LoVo (cell line): Measurements from ENCODE around the gene WARS2.
"Not testable (repeated sequence)": the region's sequence is repeated elsewhere in the genome, so short reads cannot be mapped to it uniquely, and the experiment has no call there.

Source experiments
- DNase-seq: peaks from one replicate; pipeline ENCODE4 v3.0.0-alpha.2; 2016; ENCODE audit warnings: low spot score

The WARS2 gene

DNA sequence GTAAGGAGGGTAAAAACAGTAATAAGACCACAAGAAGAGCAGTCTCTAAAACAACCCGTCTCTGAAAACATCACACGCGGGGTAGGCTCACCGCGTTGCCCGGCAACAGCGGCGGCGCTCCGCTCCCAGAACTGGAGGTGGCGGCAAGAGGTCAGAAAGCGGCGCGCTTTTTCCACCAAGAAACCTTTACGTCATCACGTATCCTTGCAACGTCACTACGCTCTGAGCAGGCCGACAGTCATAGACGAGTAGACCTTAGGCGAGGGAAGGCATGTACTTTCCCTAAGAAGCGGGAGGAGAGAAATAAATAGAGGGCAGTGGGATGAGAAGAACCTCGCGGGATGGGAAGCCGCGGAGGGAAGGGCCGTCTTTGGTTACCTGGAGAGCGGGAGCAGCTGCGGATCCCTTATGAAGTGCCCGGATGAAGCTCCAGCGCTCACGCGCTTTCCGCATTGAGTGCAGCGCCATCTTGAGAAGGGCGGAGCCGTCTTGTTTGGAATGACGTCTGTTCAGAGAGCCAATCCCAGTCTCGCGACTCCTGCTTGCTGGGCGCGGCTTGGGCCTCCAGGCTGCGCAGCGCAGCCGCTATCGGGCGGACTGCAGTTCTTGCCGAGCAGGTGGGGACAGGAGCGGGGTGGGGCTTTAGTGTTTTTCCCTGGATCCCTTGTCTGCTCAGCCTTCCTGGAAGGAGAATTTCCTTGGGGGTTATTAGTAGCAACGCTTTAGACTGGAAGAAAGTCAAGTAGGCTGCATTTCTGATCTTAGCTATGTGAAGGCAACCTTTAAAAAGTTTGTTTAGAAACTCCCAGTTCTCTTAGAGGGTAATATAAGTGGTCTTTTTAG, at the start of gene WARS2:
WARS2 (minus strand) TSS at position 477 of the 843 bp plus-strand sequence; CDS start at position 468, 9 bp downstream.
- peak; percentile 98 for DNase-seq

DNA sequence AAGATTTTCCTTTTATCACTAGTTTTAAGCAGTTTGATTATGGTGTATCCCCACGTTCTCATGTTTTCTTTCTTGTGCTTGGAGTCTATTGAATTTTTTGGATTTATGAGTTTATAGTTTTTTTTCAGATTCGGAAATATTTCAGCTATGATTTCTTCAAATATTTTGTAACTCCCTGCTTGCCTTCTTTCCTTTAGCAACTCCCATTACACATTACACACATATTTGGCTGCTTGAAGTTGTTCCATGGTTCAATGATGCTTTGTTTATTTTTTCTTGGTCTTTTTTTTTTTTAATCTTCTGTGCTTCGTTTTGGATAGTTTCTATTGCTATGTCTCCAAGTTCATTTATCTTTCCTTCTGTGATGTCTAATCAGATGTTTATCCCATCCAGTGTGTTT, 48.5 kb upstream of the WARS2 start:
- DNase-seq = no peak

DNA sequence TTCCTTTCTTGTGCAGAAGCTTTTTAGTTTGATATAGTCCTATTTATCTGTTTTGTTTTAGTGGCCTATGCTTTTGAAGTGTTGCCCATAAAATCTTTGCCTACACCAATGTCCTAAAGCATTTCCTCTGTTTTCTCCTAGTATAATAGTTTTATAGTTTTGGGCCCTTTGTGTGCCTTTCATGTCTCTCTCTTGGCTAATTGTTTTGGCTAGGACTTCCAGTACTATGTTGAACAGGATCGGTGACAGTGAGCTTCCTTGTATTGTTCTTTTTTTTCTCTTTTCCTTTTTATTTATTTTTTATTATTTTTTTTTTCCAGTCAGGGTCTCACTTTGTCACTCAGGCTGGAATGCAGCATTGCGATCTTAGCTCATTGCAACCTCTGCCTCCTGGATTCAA, 47.0 kb upstream of the WARS2 start:
- DNase-seq = no peak

DNA sequence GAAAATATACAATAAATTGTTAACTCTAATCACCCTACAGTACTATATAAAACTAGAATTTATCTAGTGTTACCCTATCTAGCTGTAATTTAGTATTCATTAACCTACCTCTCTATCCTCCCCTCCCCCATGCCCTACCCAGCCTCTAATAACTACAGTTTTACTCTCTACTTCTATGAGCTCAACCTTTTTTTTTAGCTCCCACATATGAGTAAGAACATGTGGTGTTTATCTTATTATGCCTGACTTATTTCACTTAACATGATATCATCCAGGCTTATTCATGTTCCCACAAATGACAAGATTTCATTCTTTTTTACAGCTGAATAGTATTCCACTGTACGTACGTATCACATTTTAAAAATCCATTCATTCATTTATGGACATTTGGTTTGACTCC, 46.0 kb upstream of the WARS2 start:
- no peak for DNase-seq

DNA sequence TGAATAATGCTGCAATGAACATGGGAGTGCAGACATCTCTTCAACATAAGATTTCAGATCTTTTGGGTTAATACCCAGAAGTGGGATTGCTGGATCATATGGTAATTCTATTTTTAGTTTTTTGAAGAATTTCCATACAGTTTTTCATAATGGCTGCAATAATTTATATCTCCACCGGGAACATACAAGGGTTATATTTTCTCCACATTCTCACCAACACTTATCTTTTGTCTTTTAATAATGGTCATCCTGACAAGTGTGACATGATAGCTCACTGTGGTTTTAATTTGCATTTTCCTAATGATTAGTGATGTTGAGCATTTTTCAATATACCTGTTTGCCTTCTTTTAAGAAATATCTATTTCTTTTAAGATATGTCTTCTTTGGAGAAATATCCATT, 44.5 kb upstream of the WARS2 start:
- no peak for DNase-seq

DNA sequence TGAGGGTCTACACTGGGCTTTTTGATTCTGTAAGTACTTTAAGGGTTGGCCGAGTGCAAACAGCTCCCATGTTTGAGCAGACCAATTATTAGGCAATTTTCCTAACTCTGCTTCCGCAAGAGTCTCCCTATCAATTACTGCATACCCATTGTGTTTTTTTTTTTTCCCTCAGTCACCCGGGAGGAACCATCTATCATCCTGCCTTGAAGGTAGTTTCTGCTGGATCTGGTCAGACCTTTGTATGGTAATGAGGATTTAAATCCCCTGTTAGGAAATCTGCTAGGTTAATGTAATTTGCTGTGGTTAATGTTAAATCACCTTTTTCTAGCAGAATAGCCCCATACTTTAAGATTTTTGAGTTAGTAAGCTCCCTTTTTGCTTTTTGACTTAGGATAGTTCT, 40.8 kb upstream of the WARS2 start:
- DNase-seq = no peak

DNA sequence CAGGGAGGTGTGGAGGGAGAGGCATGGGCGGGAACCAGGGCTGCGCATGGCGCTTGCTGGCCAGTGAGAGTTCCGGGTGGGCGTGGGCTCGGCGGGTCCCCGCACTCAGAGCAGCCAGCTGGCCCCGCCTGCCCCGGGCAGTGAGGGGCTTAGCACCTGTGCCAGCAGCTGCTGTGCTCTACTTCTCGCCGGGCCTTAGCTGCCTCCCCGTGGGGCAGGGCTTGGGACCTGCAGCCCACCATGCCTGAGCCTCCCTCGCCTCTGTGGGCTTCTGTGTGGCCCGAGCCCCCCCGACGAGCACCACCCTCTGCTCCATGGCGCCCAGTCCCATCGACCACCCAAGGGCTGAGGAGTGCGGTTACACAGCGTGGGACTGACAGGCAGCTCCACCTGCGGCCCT, 38.6 kb upstream of the WARS2 start:
- DNase-seq = no peak

DNA sequence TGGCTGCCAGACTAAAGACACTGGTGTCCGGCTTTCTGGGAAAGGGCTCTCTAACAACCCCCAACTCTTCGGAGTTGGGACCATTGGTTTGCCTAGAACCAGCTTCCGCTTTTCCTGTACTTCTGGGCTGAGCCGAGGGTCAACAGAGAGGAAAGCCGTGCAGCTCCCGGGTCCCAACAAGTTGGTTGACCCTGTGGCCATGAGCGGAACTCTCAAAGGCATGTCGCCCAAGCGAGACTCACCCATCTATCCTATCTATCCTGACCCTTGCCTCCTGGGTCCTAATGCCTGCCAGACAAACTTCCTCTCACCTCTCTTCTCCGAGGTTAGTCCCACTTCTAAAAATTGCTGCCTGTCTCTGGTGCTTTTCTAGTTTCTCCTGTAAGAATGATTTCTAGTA, 32.5 kb upstream of the WARS2 start:
- DNase-seq = not testable (repeated sequence)

DNA sequence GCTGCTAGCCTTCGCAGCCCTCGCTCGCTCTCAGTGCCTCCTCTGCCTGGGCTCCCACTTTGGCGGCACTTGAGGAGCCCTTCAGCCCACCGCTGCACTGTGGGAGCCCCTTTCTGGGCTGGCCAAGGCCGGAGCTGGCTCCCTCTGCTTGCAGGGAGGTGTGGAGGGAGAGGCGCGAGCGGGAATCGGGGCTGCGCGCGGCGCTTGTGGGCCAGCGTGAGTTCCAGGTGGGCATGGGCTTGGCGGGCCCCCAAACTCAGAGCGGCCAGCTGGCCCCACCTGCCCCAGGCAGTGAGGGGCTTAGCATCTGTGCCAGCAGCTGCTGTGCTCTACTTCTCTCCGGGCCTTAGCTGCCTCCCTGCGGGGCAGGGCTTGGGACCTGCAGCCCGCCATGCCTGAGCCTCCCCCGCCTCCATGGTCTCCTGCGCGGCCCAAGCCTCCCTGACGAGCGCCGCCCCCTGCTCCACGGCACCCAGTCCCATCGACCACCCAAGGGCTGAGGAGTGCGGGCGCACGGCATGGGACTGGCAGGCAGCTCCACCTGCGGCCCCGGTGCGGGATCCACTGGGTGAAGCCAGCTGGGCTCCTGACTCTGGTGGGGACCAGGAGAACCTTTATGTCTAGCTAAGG, 31.0 kb upstream of the WARS2 start:
- DNase-seq = not testable (repeated sequence)

DNA sequence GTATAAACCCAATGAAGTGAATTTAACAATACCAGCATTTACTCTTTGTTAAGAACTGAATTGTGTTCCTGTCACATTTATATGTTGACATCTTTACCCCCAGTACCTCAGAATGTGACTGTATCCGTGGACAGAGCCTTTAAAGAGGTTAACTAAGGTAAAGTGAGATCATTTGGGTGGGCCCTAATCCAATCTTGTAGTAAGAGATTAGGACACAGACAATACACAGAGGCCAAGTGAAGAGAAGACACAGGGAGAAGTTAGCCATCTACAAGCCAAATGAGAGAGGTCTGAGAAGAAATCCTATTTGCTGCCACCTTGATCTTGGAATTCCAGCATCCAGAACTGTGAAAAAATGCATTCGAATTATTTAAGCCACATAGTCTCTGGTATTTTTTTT, 22.9 kb upstream of the WARS2 start:
- DNase-seq = no peak

DNA sequence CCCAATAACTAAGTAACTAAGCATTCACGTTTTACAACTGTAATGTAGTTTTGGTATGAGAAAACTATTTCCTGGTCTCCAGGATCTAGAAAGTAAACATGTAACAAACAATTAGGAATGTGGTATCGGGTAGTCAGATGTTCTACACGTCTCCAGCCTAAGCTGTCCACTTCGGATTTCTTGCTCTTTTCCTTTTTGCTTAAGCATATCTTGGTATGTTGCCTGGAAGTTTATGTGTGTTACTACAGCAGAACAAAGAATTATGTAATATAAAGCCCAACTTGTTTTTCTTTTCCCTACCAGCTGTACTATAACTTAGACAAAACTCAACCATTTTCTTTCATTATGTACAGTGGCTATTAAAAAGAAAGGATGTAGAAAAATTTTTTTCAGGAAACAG, 20.4 kb upstream of the WARS2 start:
- no peak for DNase-seq

DNA sequence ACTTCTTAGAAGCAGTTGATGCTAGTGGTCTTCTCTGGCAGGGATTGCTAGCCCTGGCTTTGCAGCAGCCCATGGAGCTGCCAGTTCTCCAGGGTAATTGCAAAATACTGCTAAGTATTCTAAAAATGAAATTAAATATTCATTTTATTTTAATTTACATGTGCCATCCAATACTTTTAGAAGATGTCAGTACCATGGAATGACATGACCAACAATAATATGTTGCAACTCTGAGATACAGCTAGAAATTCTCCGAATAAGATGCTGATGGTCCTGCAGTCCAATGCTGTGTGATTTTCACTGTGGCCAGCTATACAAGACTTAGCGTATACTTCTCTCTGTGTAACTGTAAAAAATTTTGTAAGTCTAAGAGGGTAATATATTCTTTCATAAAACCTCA, 20.0 kb upstream of the WARS2 start:
- no peak for DNase-seq

DNA sequence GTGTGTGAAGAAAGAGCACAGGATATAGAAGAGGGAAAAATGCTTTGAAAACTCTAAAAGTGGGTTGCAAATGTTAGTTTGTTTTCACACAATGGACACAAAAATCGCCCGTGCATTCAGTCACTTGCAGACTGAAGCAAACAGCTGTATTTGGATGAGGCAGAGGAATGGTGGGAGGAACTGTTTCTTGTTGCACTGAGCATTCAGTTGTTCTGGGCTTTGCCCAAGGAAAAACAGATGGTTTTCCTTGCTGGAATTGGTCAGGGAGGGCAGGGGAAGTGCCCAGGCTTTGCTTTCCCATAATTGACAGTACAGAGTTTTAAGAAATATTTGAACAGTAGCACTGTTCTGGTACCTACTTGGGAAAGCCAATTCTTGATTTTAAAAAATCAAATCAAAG, 19.5 kb upstream of the WARS2 start:
- no peak for DNase-seq

DNA sequence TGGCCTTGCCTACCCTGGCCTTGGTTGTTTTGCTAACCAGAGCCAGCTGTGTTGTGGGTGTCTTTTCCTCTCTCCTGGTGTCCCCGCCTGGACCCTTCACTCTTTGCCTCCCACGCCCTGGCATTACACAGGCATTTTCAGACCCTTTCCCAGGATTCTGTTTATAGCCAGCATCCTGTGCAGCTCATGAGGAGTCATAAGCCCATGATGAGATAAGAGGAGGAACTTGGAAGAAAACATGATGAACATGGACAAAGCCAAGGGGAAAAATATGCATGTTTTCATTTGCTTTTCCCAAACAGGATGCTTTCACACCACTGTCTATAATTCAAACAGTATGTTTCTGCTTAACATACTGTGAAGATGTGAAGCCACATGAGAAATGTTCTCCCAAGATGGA, 18.7 kb upstream of the WARS2 start:
- no peak for DNase-seq

DNA sequence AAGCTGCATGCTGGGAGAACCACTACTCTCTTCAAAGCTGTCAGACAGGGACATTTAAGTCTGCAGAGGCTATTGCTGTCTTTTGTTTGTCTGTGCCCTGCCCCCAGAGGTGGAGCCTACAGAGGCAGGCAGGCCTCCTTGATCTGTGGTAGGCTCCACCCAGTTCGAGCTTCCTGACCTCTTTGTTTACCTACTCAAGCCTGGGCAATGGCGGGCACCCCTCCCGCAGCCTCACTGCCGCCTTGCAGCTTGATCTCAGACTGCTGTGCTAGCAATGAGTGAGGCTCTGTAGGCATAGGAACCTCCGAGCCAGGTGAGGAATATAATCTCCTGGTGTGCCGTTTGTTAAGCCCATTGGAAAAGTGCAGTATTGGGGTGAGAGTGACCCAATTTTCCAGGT, 16.3 kb upstream of the WARS2 start:
- not testable (repeated sequence) for DNase-seq

DNA sequence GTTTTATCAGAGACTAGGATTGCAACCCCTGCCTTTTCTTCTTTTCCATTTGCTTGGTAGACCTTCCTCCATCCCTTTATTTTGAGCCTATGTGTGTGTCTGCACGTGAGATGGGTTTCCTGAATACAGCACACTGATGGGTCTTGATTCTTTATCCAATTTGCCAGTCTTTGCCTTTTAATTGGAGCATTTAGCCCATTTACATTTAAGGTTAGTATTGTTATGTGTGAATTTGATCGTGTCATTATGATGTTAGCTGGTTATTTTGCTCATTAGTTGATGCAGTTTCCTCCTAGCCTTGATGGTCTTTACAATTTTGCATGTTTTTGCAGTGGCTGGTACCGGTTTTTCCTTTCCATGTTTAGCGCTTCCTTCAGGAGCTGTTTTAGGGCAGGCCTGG, 14.6 kb upstream of the WARS2 start:
- DNase-seq = not testable (repeated sequence)

DNA sequence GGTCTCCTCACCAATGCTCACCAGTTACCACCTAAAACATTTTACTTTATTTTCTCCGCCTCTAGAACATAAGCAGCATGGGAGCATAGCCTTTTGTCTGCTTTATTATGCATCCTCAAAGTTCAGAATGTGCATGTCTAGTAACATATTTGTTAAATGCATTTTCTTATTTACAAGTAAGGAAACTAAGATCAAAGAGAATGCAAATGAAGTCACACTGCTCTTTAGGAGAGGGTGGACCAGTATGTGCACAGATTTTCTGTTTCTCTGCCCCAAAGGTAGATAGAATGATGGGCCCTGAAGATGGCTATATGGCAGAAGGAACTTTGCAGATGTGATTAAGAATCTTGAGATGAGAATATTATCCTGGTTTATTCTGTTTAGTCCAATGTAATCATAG, 9.7 kb upstream of the WARS2 start:
- no peak for DNase-seq

DNA sequence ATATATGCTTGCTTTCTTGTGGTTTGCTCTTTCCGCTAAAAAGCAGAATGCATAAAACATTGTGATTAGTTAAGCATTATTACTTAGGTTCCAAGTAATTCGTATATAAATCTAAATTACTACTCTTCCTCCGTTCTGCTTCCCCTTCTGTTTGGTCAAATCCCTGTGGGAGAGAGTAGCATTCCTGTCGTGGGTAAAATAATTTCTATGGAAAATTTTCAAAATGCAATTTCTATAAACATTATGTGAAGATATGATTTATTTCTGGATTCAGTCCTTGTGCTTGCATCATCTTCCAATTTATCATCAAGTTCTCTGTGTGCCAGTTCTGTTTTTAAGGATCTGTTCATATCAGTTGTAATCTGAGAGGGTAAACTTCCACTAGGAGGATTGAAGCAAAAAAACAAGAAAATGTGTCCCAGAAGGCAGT, 7.2 kb upstream of the WARS2 start:
- DNase-seq = no peak

DNA sequence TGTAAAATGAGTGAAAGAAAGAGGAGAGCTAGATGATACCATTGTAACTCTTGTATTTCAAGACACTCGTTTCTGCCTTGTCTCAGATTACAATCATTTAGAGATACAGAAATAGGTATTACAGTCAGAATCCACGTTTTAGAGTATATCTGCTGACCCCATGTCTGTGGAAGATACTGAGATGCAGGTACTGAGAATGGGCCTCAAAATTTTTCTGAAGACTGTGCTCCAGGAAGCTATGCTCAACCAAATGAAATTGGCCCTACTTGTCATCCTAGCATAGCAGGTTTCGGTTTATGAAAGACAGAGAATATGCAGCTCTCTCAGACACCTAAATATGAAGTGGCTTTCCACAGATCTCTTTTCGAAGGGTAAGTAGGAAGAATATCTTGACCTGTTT, 6.0 kb upstream of the WARS2 start:
- no peak for DNase-seq

DNA sequence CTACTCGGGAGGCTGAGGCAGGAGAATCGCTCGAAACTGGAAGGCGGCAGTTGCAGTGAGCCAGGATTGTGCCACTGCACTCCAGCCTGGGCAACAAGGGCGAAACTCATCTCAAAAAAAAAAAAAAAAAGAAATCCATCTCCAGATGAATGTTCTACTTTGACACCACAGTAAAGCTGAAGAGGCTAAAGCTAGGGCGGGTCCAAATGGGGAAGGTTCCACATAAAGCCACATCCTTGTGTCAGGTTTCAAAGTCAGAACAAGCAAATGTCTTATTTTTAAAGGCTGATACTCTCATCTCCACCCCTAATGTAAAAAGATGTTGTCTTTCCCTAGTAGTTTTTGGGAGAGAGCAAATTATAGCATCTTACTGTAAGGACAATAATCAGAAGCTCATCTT, 4.4 kb upstream of the WARS2 start:
- no peak for DNase-seq

DNA sequence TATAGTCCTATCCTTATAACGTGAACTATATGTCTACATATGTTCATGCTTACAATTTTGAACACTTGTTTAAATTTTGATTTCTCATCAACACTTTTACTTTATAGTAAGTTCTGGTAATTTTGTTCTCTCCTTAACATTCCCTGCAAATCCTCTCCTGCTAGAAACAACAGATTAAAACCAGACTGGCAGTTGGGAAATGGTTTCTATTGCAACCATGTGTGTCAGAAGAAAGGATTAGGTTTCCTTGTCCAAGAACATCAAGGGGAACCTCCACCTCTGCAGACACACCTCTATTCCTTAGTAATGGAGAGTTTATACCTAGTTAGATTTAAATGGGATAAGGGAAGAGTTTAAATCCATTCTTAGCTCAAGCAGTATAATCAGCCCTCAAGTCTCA, 3.3 kb upstream of the WARS2 start:
- no peak for DNase-seq

DNA sequence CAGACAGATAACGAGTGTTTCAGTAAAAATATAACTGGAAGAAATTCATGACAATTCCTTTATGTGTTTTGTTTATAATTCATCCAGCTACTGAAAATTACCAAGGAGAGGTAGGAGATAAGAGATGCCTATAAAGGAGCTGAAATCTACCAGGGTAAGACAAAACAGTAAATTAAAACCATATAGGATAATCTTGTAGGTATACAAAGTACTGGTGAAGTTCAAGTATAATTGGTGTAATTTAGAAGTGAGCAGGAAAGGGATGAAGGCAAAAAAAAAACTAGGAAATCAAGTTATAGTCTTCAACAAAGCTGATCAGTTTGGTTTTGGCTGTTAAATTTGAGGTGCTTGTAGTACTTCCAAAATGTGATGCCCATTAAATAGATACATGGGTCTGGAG, 1.2 kb upstream of the WARS2 start:
- no peak for DNase-seq

DNA sequence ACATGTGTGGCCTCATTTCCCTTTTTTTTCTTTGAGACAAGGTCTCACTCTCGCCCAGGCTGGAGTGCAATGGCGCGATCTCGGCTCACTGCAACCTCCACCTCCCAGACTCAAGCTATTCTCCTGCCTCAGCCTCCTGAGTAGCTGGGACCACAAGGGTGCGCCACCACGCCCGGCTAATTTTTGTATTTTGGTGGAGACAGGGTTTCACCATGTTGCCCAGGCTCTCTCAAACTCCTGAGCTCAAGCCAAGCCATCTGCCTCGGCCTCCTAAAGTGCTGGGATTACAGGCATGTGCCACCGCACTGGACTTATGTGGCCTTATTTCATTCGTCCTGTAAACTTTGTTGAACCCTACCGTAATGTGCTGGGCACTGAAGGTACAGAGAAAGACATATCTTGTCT, 569 bp upstream of the WARS2 start:
- peak; percentile 16 for DNase-seq

DNA sequence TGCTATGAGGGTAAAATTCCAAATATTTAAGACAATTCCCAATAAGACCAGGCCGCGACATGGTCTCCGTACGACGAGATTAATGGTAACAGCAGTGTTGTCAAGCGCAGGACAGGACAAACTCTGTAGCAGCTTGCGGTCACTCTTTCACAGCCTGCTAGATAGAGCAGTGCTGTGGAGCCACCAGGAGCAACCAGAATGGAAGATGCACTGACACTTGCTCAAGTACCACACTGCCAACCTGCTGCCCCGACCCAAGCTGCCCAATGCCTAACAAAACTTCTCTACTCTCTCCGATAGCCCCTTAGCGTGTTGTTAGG, 636 bp downstream of the WARS2 start:
- no peak for DNase-seq
